ENCODE results near the gene GIMAP7. TPM values are rescaled to one million over a fixed set of nuclear protein-coding genes. Genes with fewer than 3 reads are reported as not detected.

The GIMAP7 gene
- total RNA-seq (10 to 100 TPM; 48.4 to 50.7 TPM), total RNA-seq (20.2 to 625 (median 220) reads per million in 172 experiments)
- 475 TPM for polyA plus RNA-seq (2013, experiment 1 of 2)
- 288 TPM for polyA plus RNA-seq (2013, experiment 2 of 2)

DNA sequence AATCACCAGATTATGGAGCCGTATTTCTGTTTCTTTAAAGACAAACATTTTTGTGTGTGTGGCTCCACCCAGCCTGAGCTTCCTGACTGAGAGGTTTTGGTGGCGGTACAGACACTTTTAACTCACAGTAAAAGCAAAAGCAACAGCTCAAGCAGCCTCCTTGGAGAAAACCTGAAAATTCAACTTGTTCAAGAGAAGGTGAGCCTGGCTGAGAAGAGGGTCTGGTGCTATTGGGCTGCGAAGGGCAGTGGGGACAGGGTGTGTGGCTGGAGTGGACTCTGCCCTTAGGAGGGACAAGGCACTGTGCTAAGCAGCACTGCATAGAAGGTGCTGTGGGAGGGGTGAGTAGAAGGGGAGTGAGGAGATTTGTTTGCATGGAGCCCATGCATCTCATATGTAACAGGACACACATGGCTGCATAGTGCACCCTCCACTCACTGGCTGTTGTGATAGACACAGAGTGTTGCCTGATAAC is at the start of gene GIMAP7:
Gene GIMAP7, plus strand, starts transcription at position 125 of the 475 bp plus-strand sequence. CDS start 5,103 bp downstream, outside the sequence.
- peak; percentile 59 to 85 (median 70) for DNase-seq
- H3K27ac ChIP-seq (ENCODE audit: low read depth in 1 of 2, low read length in 2 of 2), result peak within 1 kb of the TSS; percentile 63 to 84
- Mint-ChIP-seq H3K27me3 (no peaks in the 10 kb centered on the region), H3K4me3 (peak within 1 kb of the TSS; percentile 100), H3K27ac (peak within 1 kb of the TSS; percentile 93), H3K9me3 (peaks cover 6% of the 10 kb centered on the region), H3K4me1 (ENCODE audit: low read depth) (peaks cover 51% of the 10 kb centered on the region), H3K36me3 (ENCODE audit: low read depth) (peaks cover 70% of the 10 kb centered on the region)
- ChIA-PET CTCF (interaction anchor here (0.8 to 7.2 kb wide), 12 partner anchors 11 to 242 kb away, joined by 3 to 51 read pairs (median 5); partner anchors contain the start of gene GIMAP8), POLR2A (interaction anchor here (0.5 to 12.2 kb wide), 42 partner anchors 9 to 241 kb away, joined by 3 to 499 read pairs (median 5); partner anchors contain the start of genes GIMAP1, GIMAP2, GIMAP4 and GIMAP5)
- H3K9me3 ChIP-seq (ENCODE audit: control insufficient read depth in 1 of 2, insufficient read depth in 1 of 2, low read length in 2 of 2), result peaks cover 0 to 3% of the 10 kb centered on the region in 2 experiments
- no peaks in the 10 kb centered on the region for H3K27me3 ChIP-seq (ENCODE audit: control insufficient read depth in 1 of 2, insufficient read depth in 2 of 2, low read length in 2 of 2)
- peak within 1 kb of the TSS; percentile 79 for H3K4me3 ChIP-seq (ENCODE audit: low read length)
- H3K4me1 ChIP-seq (ENCODE audit: insufficient read depth, low read length), result peaks cover 42% of the 10 kb centered on the region
- ATAC-seq (ENCODE audit: poor library complexity), result peak; percentile 82
- TF ChIP-seq, protein P1, sequence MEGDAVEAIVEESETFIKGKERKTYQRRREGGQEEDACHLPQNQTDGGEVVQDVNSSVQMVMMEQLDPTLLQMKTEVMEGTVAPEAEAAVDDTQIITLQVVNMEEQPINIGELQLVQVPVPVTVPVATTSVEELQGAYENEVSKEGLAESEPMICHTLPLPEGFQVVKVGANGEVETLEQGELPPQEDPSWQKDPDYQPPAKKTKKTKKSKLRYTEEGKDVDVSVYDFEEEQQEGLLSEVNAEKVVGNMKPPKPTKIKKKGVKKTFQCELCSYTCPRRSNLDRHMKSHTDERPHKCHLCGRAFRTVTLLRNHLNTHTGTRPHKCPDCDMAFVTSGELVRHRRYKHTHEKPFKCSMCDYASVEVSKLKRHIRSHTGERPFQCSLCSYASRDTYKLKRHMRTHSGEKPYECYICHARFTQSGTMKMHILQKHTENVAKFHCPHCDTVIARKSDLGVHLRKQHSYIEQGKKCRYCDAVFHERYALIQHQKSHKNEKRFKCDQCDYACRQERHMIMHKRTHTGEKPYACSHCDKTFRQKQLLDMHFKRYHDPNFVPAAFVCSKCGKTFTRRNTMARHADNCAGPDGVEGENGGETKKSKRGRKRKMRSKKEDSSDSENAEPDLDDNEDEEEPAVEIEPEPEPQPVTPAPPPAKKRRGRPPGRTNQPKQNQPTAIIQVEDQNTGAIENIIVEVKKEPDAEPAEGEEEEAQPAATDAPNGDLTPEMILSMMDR (IDR thresholded peaks at IDR 0.05), result no peak
- intact Hi-C loops (cut with DNase I, micrococcal nuclease), result loop anchor here (1.0 to 5.0 kb wide), 12 partner anchors 33 to 242 kb away; partner anchors contain the start of genes GIMAP2 (in 1 of the 2), GIMAP5 (in 1 of the 2), GIMAP6 (in 1 of the 2) and GIMAP8 (in 1 of the 2)
- H3K36me3 ChIP-seq (ENCODE audit: insufficient read depth, low read length), result peaks cover 12% of the 10 kb centered on the region

GRCh38 chr7:150464962-150465361 is 49.7 kb upstream of the GIMAP7 start:
- peaks cover 5 to 37% of the 10 kb centered on the region in 2 experiments for H3K9me3 ChIP-seq (ENCODE audit: control insufficient read depth in 1 of 2, insufficient read depth in 1 of 2, low read length in 2 of 2)
- peak overlapping the region; percentile 81 for H3K27ac Mint-ChIP-seq
- DNase-seq, result peak in 2 of 14 experiments; percentile 37 to 46
- TF ChIP-seq, protein P1 (IDR thresholded peaks at IDR 0.05), result no peak
- H3K27ac ChIP-seq (ENCODE audit: low read depth in 1 of 2, low read length in 2 of 2), result peak overlapping the region; percentile 18 to 21
- H3K4me3 Mint-ChIP-seq, result peak overlapping the region; percentile 59
- ChIA-PET CTCF (interaction anchor here (0.9 to 1.1 kb wide), 4 partner anchors 11 to 291 kb away, joined by 3 to 4 read pairs (median 3); no protein-coding TSS in a partner anchor), POLR2A (interaction anchor here (1.2 to 3.1 kb wide), 7 partner anchors 10 to 290 kb away, joined by 5 to 14 read pairs (median 12); partner anchors contain the start of gene GIMAP7)
- H3K4me1 Mint-ChIP-seq (ENCODE audit: low read depth), result peaks cover 95% of the 10 kb centered on the region
- intact Hi-C loops (cut with DNase I, micrococcal nuclease), result loop anchor here (2.0 to 5.0 kb wide), 2 partner anchors 14 to 52 kb away; no protein-coding TSS in a partner anchor
- no peaks in the 10 kb centered on the region for H3K27me3 ChIP-seq (ENCODE audit: control insufficient read depth in 1 of 2, insufficient read depth in 2 of 2, low read length in 2 of 2)
- peaks cover 53% of the 10 kb centered on the region for H3K4me1 ChIP-seq (ENCODE audit: insufficient read depth, low read length)
- H3K27me3 Mint-ChIP-seq, result no peaks in the 10 kb centered on the region
- peak; percentile 22 for ATAC-seq (ENCODE audit: poor library complexity)
- peaks cover 25% of the 10 kb centered on the region for H3K9me3 Mint-ChIP-seq
- peaks cover 100% of the 10 kb centered on the region for H3K36me3 Mint-ChIP-seq (ENCODE audit: low read depth)
- H3K36me3 ChIP-seq (ENCODE audit: insufficient read depth, low read length), result peaks cover 62% of the 10 kb centered on the region
- H3K4me3 ChIP-seq (ENCODE audit: low read length), result no peak overlapping the region

- Histone ChIP-seq H3K4me3 (ENCODE audit: low read length) (no peak overlapping the region), H3K27me3 (ENCODE audit: control insufficient read depth in 1 of 2, insufficient read depth in 2 of 2, low read length in 2 of 2) (no peaks in the 10 kb centered on the region), H3K9me3 (ENCODE audit: control insufficient read depth in 1 of 2, insufficient read depth in 1 of 2, low read length in 2 of 2) (peaks cover 5 to 32% of the 10 kb centered on the region in 2 experiments), H3K27ac (ENCODE audit: low read depth in 1 of 2, low read length in 2 of 2) (peak overlapping the region; percentile 18 to 21), H3K4me1 (ENCODE audit: insufficient read depth, low read length) (peaks cover 52% of the 10 kb centered on the region), H3K36me3 (ENCODE audit: insufficient read depth, low read length) (peaks cover 59% of the 10 kb centered on the region)
- Mint-ChIP-seq H3K36me3 (ENCODE audit: low read depth) (peaks cover 100% of the 10 kb centered on the region), H3K9me3 (peaks cover 23% of the 10 kb centered on the region), H3K27me3 (no peaks in the 10 kb centered on the region), H3K4me3 (peak overlapping the region; percentile 59), H3K4me1 (ENCODE audit: low read depth) (peaks cover 96% of the 10 kb centered on the region), H3K27ac (peak overlapping the region; percentile 81)
- ChIA-PET POLR2A (interaction anchor here (1.2 to 3.1 kb wide), 8 partner anchors 10 to 290 kb away, joined by 5 to 15 read pairs (median 12); partner anchors contain the start of gene GIMAP7), CTCF (interaction anchor here (0.9 to 1.1 kb wide), 4 partner anchors 10 to 290 kb away, joined by 3 to 4 read pairs (median 3); no protein-coding TSS in a partner anchor)
- DNase-seq (no peak), ATAC-seq (ENCODE audit: poor library complexity) (no peak)
- intact Hi-C loops (cut with DNase I, micrococcal nuclease), result loop anchor here (2.0 to 5.0 kb wide), 2 partner anchors 13 to 52 kb away; no protein-coding TSS in a partner anchor
- TF ChIP-seq, protein P1 (IDR thresholded peaks at IDR 0.05), result no peak
Measured at GRCh38 chr7:150465414-150465813, 49.3 kb upstream of the GIMAP7 start.

Measured in CD4-positive, alpha-beta T cell (primary cell).